ENCODE measurements around the gene PLA2G4F.

Gene PLA2G4F

GRCh38 chr15:42131006-42131405 is 25.4 kb downstream of the PLA2G4F start:
- no peak for DNase-seq

DNA sequence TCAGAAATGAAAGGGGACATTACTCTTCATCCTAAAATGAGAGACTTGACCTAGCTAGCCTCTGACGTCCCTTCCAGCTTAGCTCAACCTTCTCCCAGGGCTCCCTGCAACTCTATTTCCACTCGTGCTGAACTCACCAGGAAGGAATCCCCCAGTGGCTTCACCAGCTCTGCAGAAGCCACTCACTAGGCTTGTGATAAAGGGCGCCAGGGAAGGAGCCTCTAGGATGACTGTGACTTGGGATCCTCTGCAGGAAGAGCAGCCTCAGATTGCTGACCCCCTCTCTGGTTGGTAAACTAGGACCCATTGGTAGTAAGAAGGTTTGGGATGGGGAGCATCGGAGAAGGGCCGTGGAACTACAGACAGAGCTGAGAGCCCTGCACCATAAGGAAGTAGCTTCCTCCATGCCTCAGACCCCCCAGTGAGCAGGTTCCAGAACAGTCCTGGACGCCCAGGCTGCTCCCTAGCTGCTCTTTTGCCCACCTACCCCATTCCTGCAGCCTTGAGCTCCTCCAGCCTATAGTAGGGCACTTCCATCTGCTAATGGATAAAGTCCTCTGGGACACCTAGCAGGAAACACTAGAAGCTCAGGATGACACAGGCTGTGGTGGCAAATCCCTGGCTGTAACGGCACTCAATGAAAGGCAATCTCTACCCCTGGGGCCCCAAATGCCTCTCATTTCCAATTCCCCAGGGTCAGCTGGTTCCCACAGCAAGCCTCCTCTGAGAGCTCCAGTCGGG is 26.0 kb downstream of the PLA2G4F start:
- peak; percentile 7 for DNase-seq

GRCh38 chr15:42129364-42129763 is 27.1 kb downstream of the PLA2G4F start:
- DNase-seq: peak; percentile 28

- no peak for DNase-seq
Observed at GRCh38 chr15:42128476-42128875, 28.0 kb downstream of the PLA2G4F start.

DNA sequence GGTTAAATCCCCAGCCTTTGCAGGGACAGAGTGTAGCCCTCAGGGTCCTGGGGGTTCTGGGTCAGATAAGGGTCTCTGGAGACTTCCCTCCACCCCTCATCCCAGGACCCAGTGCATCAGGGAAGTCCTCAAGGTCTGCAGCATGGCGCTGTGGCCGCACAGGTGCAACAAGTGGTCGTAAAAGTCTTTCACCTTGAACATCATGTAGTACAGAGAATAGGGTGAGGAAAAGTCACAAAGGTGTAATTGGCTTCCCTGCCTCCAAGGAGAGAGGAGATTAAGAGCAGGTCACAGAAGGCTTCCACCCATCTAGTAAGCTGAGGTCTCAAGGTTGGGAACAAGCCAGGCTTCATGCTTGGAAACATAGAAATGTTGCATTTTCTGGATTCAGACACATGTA is 32.9 kb downstream of the PLA2G4F start:
- no peak for DNase-seq

- no peak for DNase-seq
Observed at GRCh38 chr15:42121682-42122081, 34.8 kb downstream of the PLA2G4F start.

- no peak for DNase-seq
Observed at GRCh38 chr15:42121021-42121420, 35.4 kb downstream of the PLA2G4F start.

- DNase-seq: no peak
Observed at GRCh38 chr15:42120285-42120684, 36.2 kb downstream of the PLA2G4F start.

- no peak for DNase-seq
Observed at GRCh38 chr15:42119446-42119760, 37.0 kb downstream of the PLA2G4F start.

GRCh38 chr15:42118650-42119445 is 37.6 kb downstream of the PLA2G4F start:
- DNase-seq: no peak

DNA sequence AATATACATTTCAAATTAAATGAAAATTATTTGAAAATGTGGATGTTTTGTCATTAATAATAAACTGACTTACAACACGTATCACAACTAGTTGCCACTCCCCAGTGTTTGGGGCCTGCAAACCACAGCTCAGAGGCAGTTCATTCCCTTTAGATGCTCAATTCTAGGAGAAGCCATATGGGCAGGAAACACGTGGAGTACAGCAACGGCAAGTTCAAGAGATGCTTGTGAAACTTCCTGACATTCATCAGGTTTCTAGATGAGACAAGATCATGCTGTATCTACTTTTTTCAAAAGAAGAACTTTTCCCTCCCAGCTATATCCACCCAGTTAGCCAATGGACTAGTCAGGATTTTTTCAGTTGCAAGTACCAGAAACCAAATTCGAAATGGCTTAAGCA is 44.5 kb downstream of the PLA2G4F start:
- DNase-seq: no peak

DNA sequence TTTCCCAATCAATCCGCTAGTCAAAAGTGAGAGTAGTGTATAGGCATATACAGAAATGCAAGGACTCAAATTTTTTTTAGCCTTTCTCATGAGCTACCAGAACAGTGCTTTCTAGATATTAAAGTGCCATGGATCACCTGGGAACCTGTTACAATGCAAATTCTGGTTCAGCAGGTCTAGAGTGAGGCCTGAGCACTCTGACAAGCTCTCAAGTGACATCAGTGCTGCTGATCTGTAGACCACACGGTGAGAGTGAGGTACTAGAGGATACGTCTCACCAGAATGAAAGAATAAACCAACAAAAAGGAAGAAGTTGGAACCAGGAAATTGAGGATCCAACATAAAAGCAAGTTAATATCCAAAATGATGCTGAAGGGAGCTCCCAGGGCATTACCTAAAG is 46.1 kb downstream of the PLA2G4F start:
- DNase-seq: no peak

- DNase-seq: no peak
Observed at GRCh38 chr15:42108806-42109205, 47.6 kb downstream of the PLA2G4F start.

GRCh38 chr15:42108189-42108588 is 48.2 kb downstream of the PLA2G4F start:
- no peak for DNase-seq

GRCh38 chr15:42107473-42107872 is 49.0 kb downstream of the PLA2G4F start:
- no peak for DNase-seq

- no peak for DNase-seq
Observed at GRCh38 chr15:42106288-42106687, 50.1 kb downstream of the PLA2G4F start.

GRCh38 chr15:42104095-42104891 is 52.1 kb downstream of the PLA2G4F start:
- DNase-seq: peak; percentile 42

- peak; percentile 32 for DNase-seq
Observed at GRCh38 chr15:42102646-42103235, 53.7 kb downstream of the PLA2G4F start.

- peak; percentile 87 for DNase-seq
Observed at GRCh38 chr15:42101861-42102260, 54.6 kb downstream of the PLA2G4F start.

- peak; percentile 17 for DNase-seq
Observed at GRCh38 chr15:42100021-42100800, 56.2 kb downstream of the PLA2G4F start.

GRCh38 chr15:42097018-42097417 is 59.4 kb downstream of the PLA2G4F start:
- DNase-seq: no peak

DNA sequence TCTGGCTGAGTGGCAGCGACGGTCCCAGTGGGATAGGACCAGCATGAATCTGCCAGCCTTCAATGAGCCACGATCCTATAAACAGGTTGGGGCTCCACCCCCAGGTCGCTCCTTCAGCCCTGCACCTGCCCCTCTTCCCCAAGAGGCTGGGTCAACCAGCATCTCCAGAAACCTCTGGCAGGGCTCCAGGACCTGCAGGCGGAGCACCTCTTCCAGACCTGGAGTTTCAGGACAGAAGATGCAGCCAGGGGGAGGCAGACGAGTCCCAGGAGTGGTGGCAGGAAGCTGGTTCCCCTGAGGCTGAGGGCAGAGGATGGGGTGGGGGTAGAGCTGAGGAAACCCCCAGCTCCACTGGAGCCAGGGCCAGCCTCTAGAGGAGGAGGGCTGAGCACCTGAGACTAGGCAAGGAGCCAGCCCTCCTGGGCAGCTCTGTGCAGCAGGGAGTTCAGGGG is 61.9 kb downstream of the PLA2G4F start, which contains the start of gene PLA2G4D:
PLA2G4D (minus strand) TSS at position 51 of the 452 bp plus-strand sequence. CDS start 103 bp downstream, outside the sequence.
- DNase-seq: no peak
